ENCODE measurements around the gene DMAC2L. TPM values are rescaled to one million over a fixed set of nuclear protein-coding genes. Genes with fewer than 3 reads are reported as not detected.

DMAC2L gene
- total RNA-seq, 1 experiment from 2014 or later: 8.9 TPM

- peak overlapping the region; percentile 67 for H2AFZ ChIP-seq (ENCODE audit: low read depth, low read length, poor library complexity, severe bottlenecking)
- peak overlapping the region; percentile 52 for H3K4me2 ChIP-seq (ENCODE audit: low read length)
- peaks cover 5 to 10% of the 10 kb centered on the region in 2 experiments for H3K4me1 ChIP-seq (ENCODE audit: control insufficient read depth in 1 of 2, insufficient read depth in 2 of 2, low read length in 2 of 2)
- H3K79me2 ChIP-seq (ENCODE audit: insufficient read depth, low read length): 0 out of 2 replicates have a peak, but pooled peaks cover 3% of the 10 kb centered on the region
- intact Hi-C loops (cut with micrococcal nuclease): loop anchor here (1.0 to 5.0 kb wide), 3 partner anchors 76 to 457 kb away; partner anchors contain the start of genes CDKL1 and MAP4K5
- no peaks in the 10 kb centered on the region for H3K9me3 ChIP-seq (ENCODE audit: control insufficient read depth in 1 of 2, insufficient read depth in 1 of 2, low read depth in 1 of 2, low read length in 2 of 2)
- TF ChIP-seq ELF1 (IDR thresholded peaks at IDR 0.05; ENCODE audit: borderline replicate concordance, low read depth) (peak; percentile 14; the same call in 1 of the 2 replicates), CBX3 (IDR thresholded peaks at IDR 0.05; ENCODE audit: low read depth) (peak; percentile 72), CEBPB (IDR thresholded peaks at IDR 0.05; ENCODE audit: low read depth) (peak; percentile 69), EGR1 (IDR thresholded peaks at IDR 0.05; ENCODE audit: low read depth) (no peak), FOSL1 (IDR thresholded peaks at IDR 0.05; ENCODE audit: low read depth) (peak; percentile 46), REST (IDR thresholded peaks at IDR 0.05; ENCODE audit: low read depth) (no peak), POLR2A (IDR thresholded peaks at IDR 0.05; ENCODE audit: borderline replicate concordance, extremely low read depth, insufficient read depth, insufficient read length) (no peak), RAD21 (IDR thresholded peaks at IDR 0.05; ENCODE audit: low read depth) (peak; percentile 74), EZH2 (IDR thresholded peaks at IDR 0.05) (no peak), TCF7L2 (IDR thresholded peaks at IDR 0.05; ENCODE audit: borderline replicate concordance, extremely low read depth, insufficient read depth, insufficient read length) (no peak), SIN3A (IDR thresholded peaks at IDR 0.05; ENCODE audit: low read depth) (no peak), YY1 (IDR thresholded peaks at IDR 0.05; ENCODE audit: extremely low read depth, insufficient replicate concordance, low read depth, low read length) (peak; percentile 22), SRF (IDR thresholded peaks at IDR 0.05; ENCODE audit: low read depth) (no peak; the same call in 1 of the 2 replicates), POLR2AphosphoS5 (IDR thresholded peaks at IDR 0.05; ENCODE audit: low read depth, low read length) (no peak)
- TF ChIP-seq, protein P1, sequence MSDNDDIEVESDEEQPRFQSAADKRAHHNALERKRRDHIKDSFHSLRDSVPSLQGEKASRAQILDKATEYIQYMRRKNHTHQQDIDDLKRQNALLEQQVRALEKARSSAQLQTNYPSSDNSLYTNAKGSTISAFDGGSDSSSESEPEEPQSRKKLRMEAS (IDR thresholded peaks at IDR 0.05): peak; percentile 30
- TF ChIP-seq, protein P2, sequence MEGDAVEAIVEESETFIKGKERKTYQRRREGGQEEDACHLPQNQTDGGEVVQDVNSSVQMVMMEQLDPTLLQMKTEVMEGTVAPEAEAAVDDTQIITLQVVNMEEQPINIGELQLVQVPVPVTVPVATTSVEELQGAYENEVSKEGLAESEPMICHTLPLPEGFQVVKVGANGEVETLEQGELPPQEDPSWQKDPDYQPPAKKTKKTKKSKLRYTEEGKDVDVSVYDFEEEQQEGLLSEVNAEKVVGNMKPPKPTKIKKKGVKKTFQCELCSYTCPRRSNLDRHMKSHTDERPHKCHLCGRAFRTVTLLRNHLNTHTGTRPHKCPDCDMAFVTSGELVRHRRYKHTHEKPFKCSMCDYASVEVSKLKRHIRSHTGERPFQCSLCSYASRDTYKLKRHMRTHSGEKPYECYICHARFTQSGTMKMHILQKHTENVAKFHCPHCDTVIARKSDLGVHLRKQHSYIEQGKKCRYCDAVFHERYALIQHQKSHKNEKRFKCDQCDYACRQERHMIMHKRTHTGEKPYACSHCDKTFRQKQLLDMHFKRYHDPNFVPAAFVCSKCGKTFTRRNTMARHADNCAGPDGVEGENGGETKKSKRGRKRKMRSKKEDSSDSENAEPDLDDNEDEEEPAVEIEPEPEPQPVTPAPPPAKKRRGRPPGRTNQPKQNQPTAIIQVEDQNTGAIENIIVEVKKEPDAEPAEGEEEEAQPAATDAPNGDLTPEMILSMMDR (IDR thresholded peaks at IDR 0.05 in 2 of 3, conservative IDR thresholded peaks at IDR 0.05 in 1 of 3; ENCODE audit: borderline replicate concordance in 1 of 3, insufficient read depth in 1 of 3, low read depth in 2 of 3, low read length in 2 of 3): peak; percentile 83 to 96 (median 95)
- peak overlapping the region; percentile 29 for H3K9ac ChIP-seq (ENCODE audit: low read length)
- BruUV-seq (replicated peaks): no TSS peak
- ChIA-PET RAD21 (ENCODE audit: low non-redundant PET in 1 of 2, low total read pairs in 2 of 2, uncharacterized antibody in 2 of 2, unreplicated experiment in 2 of 2) (interaction anchor here in 1 of 2 experiments (0.6 to 1.1 kb wide), 4 partner anchors 9 to 455 kb away, joined by 3 to 4 read pairs (median 4); partner anchors contain the start of genes DMAC2L, L2HGDH and MAP4K5), CTCF (interaction anchor here (0.7 to 2.4 kb wide), 24 partner anchors 9 to 539 kb away, joined by 3 to 18 read pairs (median 4); partner anchors contain the start of genes CDKL1, DMAC2L, L2HGDH and MAP4K5), POLR2A (interaction anchor here (1.5 to 1.6 kb wide), 2 partner anchors 9 to 211 kb away, joined by 3 to 7 read pairs; partner anchors contain the start of genes DMAC2L, L2HGDH and MAP4K5)
- peak overlapping the region; percentile 21; the same call in 1 of the 2 replicates for H3K27ac ChIP-seq (ENCODE audit: low read depth, low read length)
- DNase-seq (ENCODE audit: low read depth, low spot score) (peak; percentile 83), ATAC-seq (peak; percentile 98)
- H3K9me2 ChIP-seq (ENCODE audit: insufficient read depth): no peaks in the 10 kb centered on the region
- no peaks in the 10 kb centered on the region for H4K20me1 ChIP-seq (ENCODE audit: insufficient read depth)
- no peaks in the 10 kb centered on the region for H3K27me3 ChIP-seq (ENCODE audit: insufficient read depth, low read length)
- peak overlapping the region; percentile 10 to 16 for H3K4me3 ChIP-seq (replicated peaks in 1 of 2; ENCODE audit: low read depth in 1 of 2, low read length in 2 of 2)
- peaks cover 4 to 7% of the 10 kb centered on the region in 2 experiments; a peak in 1 of 4 replicates for H3K36me3 ChIP-seq (ENCODE audit: control insufficient read depth in 1 of 2, insufficient read depth in 2 of 2, low read length in 2 of 2)
These were observed 9.0 kb downstream of the DMAC2L start for GRCh38 chr14:50321009-50321660.
